Activated naive CD4-positive, alpha-beta T cell treated with anti-CD3 and anti-CD28 coated beads, Interleukin-2, amount 50 U/mL, for 16 hours (primary cell): Measurements from ENCODE around the gene TMPO.
"Not testable (repeated sequence)": the region's sequence is repeated elsewhere in the genome, so short reads cannot be mapped to it uniquely, and the experiment has no call there.

ENCODE experiments used
- DNase-seq: peaks from one replicate; pipeline ENCODE4 v3.0.0-alpha.2; 2020

TMPO gene, protein sequence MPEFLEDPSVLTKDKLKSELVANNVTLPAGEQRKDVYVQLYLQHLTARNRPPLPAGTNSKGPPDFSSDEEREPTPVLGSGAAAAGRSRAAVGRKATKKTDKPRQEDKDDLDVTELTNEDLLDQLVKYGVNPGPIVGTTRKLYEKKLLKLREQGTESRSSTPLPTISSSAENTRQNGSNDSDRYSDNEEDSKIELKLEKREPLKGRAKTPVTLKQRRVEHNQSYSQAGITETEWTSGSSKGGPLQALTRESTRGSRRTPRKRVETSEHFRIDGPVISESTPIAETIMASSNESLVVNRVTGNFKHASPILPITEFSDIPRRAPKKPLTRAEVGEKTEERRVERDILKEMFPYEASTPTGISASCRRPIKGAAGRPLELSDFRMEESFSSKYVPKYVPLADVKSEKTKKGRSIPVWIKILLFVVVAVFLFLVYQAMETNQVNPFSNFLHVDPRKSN

DNA sequence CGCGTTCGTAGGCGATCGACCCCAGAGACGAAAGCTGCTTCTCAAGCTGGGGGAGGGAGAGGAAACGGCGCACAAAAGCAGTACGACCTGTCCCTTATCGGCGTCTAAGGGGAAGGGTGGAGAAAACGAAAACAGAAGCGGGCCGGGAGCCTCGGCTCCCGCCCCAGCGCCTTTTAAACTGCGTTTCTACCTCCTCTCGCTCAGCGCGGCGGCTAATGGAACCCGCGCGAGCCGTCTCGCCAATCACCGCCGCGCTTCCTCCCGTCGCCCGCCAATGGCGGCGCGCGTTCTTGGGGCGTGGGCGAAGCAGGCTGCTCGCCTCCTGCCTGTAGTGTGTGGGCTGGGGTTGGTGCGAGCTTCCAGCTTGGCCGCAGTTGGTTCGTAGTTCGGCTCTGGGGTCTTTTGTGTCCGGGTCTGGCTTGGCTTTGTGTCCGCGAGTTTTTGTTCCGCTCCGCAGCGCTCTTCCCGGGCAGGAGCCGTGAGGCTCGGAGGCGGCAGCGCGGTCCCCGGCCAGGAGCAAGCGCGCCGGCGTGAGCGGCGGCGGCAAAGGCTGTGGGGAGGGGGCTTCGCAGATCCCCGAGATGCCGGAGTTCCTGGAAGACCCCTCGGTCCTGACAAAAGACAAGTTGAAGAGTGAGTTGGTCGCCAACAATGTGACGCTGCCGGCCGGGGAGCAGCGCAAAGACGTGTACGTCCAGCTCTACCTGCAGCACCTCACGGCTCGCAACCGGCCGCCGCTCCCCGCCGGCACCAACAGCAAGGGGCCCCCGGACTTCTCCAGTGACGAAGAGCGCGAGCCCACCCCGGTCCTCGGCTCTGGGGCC lies at the start of gene TMPO:
Gene TMPO, plus strand, starts transcription at position 304 of the 824 bp plus-strand sequence. Its CDS starts 278 bp downstream, at position 582.
- peak; percentile 96 for DNase-seq

DNA sequence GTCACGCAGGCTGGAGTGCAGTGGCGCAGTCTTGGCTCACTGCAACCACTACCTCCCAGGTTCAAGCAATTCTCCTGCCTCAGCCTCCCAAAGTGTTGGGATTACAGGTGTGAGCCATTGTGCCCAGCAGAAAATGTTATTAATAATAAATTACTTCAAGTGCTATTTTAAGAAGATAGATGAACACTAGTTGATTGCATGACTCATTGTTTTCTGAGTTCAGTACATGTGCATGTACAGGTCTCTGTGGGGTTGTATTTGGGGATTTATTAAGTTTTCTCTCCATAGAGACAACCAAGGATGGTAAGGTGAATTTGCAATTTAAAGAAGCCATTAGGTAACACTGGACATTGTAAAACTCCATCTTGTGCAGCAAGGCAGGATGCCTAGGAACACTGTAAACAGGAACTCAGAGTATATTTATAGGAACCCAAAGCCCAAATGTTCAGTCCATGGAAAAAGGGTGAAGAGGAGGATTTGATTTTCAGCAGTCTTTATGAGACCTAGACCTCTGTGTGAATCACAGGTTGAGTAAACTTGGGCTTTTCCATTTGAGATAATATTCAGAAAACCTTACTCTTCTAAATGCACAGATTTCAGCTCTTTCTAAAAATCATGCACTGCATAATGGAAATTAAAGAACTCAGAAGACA lies 49.3 kb upstream of the TMPO start:
- DNase-seq = no peak

GRCh38 chr12:98466640-98467400 lies 48.6 kb upstream of the TMPO start:
- DNase-seq = no peak

- no peak for DNase-seq
Observed at GRCh38 chr12:98469109-98469508, 46.3 kb upstream of the TMPO start.

GRCh38 chr12:98470469-98471082 lies 44.8 kb upstream of the TMPO start:
- no peak for DNase-seq

DNA sequence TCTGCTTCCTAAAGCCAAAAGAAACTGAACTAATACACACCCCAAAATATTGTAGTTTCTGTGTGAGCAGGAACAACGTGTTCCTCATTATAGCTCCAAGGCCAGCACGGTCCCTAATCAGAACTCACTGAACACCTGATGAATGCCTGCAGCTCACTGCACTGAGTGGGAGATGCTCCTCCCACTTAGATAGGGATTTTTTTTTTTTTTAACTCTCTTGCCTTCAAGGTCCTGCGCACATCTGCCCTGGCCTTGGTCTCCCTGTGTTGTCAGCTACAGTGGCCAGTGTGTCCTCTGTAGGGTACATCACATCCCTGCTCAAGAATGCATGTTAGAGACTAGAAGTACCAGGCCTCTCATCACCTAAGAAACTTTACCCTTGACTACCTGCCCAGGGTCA lies 44.3 kb upstream of the TMPO start:
- DNase-seq = no peak

DNA sequence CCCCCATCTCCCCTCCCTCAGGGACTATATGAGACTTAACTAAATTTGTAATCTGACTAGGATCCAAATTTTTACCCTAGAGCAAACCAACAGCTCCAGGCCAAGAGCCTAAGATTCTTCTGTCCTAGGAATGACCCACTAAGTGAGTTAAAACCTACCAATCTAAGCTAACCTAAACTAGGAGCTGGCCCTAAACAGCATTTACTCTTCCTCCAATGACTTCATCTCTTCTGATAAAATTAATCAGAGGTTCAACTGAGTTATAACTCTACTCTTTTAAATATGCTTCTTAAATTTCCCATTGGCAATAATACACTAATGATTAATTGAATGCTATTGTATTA lies 39.9 kb upstream of the TMPO start:
- DNase-seq = no peak

GRCh38 chr12:98478606-98479005 lies 36.8 kb upstream of the TMPO start:
- no peak for DNase-seq

DNA sequence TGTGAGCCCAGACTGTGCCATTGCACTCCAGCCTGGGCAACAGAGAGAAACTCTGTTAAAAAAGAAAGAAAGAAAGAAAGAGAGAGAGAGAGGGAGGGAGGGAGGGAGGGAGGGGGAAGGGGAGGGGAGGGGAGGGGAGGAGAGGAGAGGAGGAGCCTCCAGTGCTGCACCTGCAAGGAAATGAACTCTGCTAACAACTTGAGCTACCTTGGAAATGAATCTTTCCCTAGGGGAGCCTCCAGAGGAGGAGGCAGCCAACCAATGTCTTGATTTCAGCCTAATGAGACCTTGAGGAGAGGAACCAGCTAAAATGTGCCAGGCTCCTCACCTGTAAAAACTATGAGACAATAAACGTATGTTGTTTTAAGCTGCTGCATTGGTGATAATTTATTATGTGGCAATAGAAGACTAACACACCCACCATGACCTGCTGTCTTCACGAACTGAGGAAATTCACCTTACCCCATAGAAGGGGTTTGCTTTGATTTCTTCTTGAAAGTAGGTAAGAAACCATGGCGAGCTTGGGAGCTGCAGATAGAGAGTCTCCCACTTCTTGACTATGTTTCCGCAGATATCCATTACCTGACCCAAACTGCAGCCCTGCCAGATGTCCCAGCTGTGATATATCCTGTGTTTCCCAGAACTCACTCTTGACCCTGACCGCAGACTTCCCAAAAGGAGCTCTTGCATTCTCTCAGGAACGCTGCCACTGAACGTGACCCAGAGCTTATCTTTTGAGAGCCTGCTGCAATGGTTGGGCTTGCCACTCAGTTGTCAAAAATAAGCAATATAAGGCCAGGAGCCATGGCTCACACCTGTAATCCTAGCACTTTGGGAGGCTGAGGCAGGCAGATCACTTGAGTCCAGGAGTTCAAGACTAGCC lies 31.5 kb upstream of the TMPO start:
- no peak for DNase-seq

DNA sequence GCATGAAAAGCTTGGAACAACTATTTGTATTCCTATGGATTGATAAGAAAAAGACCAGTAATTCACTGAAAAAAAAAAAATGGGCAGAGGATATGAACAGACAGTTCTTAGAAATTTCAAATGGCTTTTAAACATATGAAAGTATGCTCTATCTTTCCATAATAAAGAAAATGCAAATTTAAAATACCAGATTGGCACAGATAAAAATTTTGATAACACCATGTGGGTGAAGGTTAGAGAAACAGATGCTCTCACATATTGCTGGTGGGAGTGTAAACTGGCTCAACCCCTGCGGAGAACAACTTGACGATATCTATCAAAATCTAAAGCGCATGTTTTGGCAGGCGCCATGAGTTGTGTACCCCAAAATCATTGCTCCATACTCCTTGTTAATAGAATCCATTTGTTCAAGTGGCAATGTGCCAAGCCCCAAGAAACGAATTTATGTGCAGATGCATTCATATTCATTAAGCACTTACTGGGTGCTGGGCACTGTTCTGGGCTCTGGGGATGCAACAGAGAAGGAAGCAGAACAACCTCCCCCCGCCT lies 29.5 kb upstream of the TMPO start:
- DNase-seq = no peak

- DNase-seq = not testable (repeated sequence)
Observed at GRCh38 chr12:98488416-98488815, 27.0 kb upstream of the TMPO start.

- no peak for DNase-seq
Observed at GRCh38 chr12:98489176-98489575, 26.2 kb upstream of the TMPO start.

DNA sequence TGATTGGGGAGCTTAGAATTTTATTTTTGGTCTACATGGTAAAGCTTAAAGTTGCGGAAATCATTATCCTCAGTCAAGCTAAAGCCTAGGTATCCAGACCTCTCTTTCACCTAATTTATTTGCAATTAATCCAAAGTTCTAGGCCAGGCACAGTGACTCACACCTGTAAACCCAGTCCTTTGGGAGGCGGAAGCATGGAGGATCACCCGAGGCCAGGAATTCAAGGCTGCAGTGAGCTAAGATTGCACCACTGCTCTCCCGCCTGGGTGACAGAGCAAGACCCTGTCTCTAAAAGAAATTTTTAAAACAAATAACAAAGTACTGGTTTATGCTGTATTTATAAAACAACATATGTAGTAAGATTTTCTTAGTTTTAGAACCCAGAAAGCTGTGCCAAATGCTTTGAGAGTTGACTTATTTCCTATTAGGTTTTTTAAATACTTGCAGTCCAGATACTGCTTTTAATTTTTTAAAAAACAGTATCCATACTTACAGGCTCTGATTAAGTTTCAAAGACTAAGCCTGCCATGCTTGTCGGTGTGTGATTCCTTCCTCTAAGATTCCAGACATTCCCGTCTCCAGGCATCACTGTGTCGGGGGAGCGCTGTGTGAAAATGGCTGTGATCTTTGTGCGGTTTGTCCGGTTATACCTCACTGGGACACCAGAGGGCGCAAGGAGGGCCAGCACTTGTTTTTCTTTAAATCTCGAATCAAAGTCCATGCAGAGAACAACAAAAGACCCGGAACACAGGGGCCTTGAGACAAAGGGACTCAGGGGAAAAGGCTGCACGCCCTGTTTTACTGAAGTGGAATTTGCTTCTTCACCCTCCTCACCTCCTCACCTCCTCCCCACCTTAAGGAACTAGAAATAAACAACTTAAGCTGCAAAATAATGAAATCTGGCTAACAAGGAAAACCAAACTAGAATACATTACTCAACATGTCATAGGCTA lies 24.6 kb upstream of the TMPO start:
- DNase-seq = peak; percentile 79

- no peak for DNase-seq
Observed at GRCh38 chr12:98492580-98493140, 22.7 kb upstream of the TMPO start.

DNA sequence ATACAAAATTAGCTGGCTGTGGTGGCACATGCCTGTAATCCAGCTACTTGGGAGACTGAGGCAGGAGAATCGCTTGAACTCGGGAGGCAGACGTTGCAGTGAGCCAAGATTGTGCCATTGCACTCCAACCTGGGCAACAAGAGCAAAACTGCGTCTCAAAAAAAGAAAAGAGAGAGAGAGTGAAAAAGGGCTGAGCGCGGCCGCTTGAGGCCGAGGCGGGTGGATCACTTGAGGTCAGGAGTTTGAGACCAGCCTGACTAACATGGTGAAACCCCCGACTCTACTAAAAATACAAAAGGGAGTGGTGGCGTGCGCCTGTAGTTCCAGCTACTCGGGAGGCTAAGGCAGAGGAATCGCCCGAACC lies 14.1 kb upstream of the TMPO start:
- not testable (repeated sequence) for DNase-seq

GRCh38 chr12:98503342-98503591 lies 12.1 kb upstream of the TMPO start:
- peak; percentile 87 for DNase-seq

DNA sequence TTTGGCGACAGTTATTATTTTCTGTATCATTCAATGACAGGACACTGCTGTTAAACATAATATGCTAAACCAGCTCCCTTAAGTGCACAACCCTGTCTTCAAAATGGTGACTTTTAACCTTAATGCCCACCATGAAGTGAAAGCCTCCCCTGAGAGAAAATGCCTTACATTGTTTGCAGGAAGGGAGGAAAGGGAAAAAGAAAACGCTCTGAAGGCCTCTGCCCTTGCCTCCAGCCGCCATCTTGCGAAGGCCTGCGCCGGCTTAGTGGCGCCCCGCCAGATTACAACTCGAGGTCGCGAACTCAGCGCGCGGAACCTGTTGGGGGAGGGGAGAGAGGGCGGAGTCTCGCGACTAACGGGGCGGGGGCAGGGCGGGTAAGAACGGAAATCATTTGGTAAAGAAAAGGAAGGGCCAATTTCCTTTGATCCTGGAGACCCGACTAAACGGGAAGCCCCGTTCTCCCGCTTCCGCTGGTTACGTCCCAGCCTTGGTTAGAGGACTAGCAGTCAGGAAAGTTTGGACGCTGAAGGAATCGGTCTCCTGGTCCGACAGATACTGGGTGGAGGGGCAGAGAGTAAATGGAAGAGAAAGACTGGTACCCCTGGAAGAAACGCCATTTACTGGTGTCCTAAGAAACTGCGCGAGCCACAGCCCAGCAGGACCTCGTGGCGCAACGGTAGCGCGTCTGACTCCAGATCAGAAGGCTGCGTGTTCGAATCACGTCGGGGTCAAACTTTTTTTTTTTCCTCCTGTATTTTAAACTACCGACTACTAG lies 11.6 kb upstream of the TMPO start:
- DNase-seq = peak; percentile 92

DNA sequence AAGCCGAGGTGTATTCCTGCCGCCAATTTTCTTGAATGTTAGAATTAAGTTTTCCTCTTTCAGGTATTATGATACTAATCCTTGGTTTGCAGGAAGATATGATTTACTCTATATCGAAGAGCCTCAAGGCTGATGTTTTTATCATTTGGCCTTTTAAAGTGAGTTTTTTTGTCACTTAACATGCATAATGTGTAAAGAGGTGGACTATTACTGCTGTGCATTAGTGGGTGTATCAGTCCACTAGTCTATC lies 11.1 kb upstream of the TMPO start:
- DNase-seq = no peak

- DNase-seq = no peak
Observed at GRCh38 chr12:98509063-98509462, 6.3 kb upstream of the TMPO start.
